Motor neuron (in vitro differentiated cells): ENCODE data around the gene GTF2IRD1. TPM values are rescaled to one million over a fixed set of nuclear protein-coding genes. Genes with fewer than 3 reads are reported as not detected.
"Not testable (repeated sequence)": the region's sequence is repeated elsewhere in the genome, so short reads cannot be mapped to it uniquely, and the experiment has no call there.

Experiments
- ATAC-seq, 8 experiments: fragments of 200-7000 bp; cut with Tn5 transposase; replicated peaks in 6 of 8; 2 replicates each; pipeline ENCODE4 v1.8.0; 2021; ENCODE audit warnings: mild to moderate bottlenecking in 8 of 8, moderate library complexity in 8 of 8
- H3K27ac ChIP-seq, 2 donors: fragments of 250-450 bp; sonication (Bioruptor Pico); 2 replicates each; pipeline ENCODE4 v1.9.0; 2021; ENCODE audit warnings: antibody characterized with exemption in 2 of 2, mild to moderate bottlenecking in 2 of 2, moderate library complexity in 1 of 2
- H3K4me1 ChIP-seq, 2 donors: fragments of 250-450 bp; sonication (Bioruptor Pico); replicated peaks in 1 of 2; 2 replicates each; pipeline ENCODE4 v1.6.1; 2021; ENCODE audit warnings: antibody characterized with exemption in 2 of 2, mild to moderate bottlenecking in 2 of 2, moderate library complexity in 1 of 2
- H3K4me3 ChIP-seq, 5 donors: fragments of 250-450 bp; sonication (Bioruptor Pico); 2 replicates each; pipeline ENCODE4 v1.9.0; 2021; ENCODE audit warnings: antibody characterized with exemption in 5 of 5, mild to moderate bottlenecking in 5 of 5, moderate library complexity in 4 of 5
- WGBS, 10 experiments: fragments of 450-650 bp; shearing (Covaris generic); methylation state at CpG; one replicate each; pipeline ENCODE4 v1.0.0; 2022; 5-methylcytosine and 5-hydroxymethylcytosine counted together
- in situ Hi-C, 9 experiments: fragments of 400-800 bp; cut with MboI; loops; one replicate each; pipeline ENCODE4 v1.15.0; 2021; ENCODE audit warnings: low sequenced_read_pairs in 9 of 9, low pct_unique_long_range_greater_than_20kb in 2 of 9; ENCODE audit not compliant: unreplicated experiment in 9 of 9
- total RNA-seq, 8 experiments: library from RNA; unstranded; fragments of 300-600 nt; gene quantifications; 2 replicates each; pipeline versions ENCODE4 v1.2.3 to v1.2.4, GENCODE V29; 2022

GTF2IRD1 gene
- total RNA-seq, 8 experiments from 2014 or later, result 6.7 to 35.0 (median 24.3) TPM

DNA sequence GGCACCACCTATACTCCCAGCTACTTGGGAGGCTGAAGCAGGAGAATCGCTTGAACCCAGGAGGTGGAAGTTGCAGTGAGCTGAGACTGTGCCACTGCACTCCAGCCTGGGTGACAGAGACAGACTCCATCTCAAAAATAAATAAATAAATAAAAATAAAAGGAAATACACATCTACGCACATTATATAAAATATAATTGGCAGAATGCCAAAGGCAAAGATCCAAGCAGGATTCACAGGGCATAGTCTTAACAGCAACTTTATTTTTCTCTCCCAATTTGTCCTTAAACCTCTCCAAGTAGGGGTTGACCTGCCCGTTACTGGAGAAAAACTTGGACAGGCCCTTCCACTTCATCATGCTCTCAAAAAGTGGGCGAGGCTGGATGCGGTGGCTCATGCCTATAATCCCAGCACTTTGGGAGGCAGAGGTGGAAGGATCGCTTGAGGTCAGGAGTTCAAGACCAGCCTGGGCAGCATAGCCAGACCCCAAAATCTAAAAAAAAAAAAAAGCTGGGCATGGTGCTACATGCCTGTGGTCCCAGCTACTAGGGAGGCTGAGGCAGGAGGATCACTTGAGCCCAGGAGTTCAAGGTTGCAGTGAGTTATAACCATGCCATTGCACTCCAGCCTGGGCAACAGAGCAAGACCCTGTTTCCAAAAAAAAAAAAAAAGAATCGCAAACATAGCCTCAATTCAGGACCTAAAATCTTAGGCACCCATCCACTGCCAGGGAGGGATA lies 38.9 kb upstream of the GTF2IRD1 start:
- not testable (repeated sequence) for H3K4me1 ChIP-seq, H3K4me3 ChIP-seq, ATAC-seq, H3K27ac ChIP-seq
- WGBS, 10 experiments, result 50 to 100% (median 95%) methylated on average over 1 to 7 of the region's 7 CpGs; no CpG with 5 or more reads in 6 of the 10 experiments
- in situ Hi-C loops, result loop anchor here in 4 of 9 experiments (10.0 to 25.0 kb wide), 4 partner anchors 148 to 623 kb away; no protein-coding TSS in a partner anchor

DNA sequence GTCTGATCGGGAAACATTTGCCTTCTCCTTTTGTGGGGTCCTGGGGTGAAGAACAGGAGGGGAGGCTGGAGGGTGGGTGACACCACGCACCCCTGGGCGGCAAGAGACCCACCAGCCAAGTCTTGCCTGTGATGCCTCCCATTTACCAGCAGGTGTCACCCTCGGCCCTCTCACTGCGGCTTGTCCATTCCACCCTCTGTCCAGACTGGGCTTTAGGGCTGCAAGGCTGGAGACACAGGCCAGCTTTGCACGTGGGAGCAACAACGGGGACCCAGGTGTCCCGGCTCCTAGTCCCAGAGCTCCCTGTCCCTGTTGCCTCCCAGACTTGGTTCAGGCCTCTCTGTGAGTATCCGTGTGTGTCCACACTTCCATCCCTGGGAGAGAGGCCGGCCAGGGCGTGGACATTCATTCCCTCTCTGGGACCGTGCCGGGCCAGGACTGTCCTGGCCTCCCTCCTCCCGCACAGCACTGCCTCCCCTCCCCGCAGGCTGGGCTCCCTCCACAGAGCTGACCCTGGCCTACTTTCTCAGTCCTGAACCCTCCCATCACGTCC lies 36.2 kb upstream of the GTF2IRD1 start:
- in situ Hi-C loops, result loop anchor here in 4 of 9 experiments (10.0 to 25.0 kb wide), 4 partner anchors 145 to 620 kb away; no protein-coding TSS in a partner anchor
- 0 to 14% (median 0%) methylated on average over 1 to 8 of the region's 16 CpGs; no CpG with 5 or more reads in 7 of the 10 experiments for WGBS, 10 experiments
- Histone ChIP-seq H3K27ac (no peak overlapping the region), H3K4me1 (no peaks in the 10 kb centered on the region), H3K4me3 (no peak overlapping the region)
- ATAC-seq, result peak; percentile 90 to 98 (median 94)

GRCh38 chr7:74418076-74418475 lies 35.6 kb upstream of the GTF2IRD1 start:
- Histone ChIP-seq H3K4me3 (no peak overlapping the region), H3K27ac (no peak overlapping the region), H3K4me1 (no peaks in the 10 kb centered on the region)
- peak in 2 of 8 experiments; percentile 4 for ATAC-seq
- in situ Hi-C loops, result loop anchor here in 4 of 9 experiments (10.0 to 25.0 kb wide), 4 partner anchors 144 to 619 kb away; no protein-coding TSS in a partner anchor
- 83% methylated on average over 4 of the region's 8 CpGs; no CpG with 5 or more reads in 9 of the 10 experiments for WGBS, 10 experiments

DNA sequence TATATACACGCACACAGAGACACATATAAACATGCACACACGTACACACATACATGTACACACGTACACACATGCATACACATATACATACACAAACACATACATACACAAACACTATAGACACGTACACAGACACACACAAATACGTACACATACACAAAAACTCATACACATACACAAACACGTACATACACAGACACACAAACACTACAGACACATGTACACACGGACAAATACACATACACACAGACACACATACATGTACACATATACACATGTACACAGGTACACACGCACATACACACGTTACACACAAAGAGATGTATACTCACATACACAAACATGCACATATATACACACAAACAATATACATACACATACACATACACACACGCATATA lies 35.2 kb upstream of the GTF2IRD1 start:
- H3K27ac ChIP-seq, result no peak overlapping the region
- in situ Hi-C loops, result loop anchor here in 4 of 9 experiments (10.0 to 25.0 kb wide), 4 partner anchors 144 to 619 kb away; no protein-coding TSS in a partner anchor
- WGBS, 10 experiments, result 34 to 100% (median 80%) methylated on average over 1 to 7 of the region's 10 CpGs; no CpG with 5 or more reads in 1 of the 10 experiments
- no peak for ATAC-seq
- H3K4me1 ChIP-seq, result no peaks in the 10 kb centered on the region
- H3K4me3 ChIP-seq, result no peak overlapping the region

- not testable (repeated sequence) for ATAC-seq, H3K4me1 ChIP-seq, H3K27ac ChIP-seq, H3K4me3 ChIP-seq
- 0 to 100% (median 91%) methylated on average over 1 to 3 of the region's 4 CpGs; no CpG with 5 or more reads in 2 of the 10 experiments for WGBS, 10 experiments
- in situ Hi-C loops, result loop anchor here in 4 of 9 experiments (10.0 to 25.0 kb wide), 4 partner anchors 143 to 618 kb away; no protein-coding TSS in a partner anchor
Measured at GRCh38 chr7:74419232-74419631, 34.5 kb upstream of the GTF2IRD1 start.

GRCh38 chr7:74420006-74420405 lies 33.7 kb upstream of the GTF2IRD1 start:
- H3K4me3 ChIP-seq, result no peak overlapping the region
- 60 to 100% (median 97%) methylated on average over 1 to 4 of the region's 4 CpGs; no CpG with 5 or more reads in 1 of the 10 experiments for WGBS, 10 experiments
- in situ Hi-C loops, result loop anchor here in 3 of 9 experiments (25.0 kb wide), 3 partner anchors 142 to 617 kb away; no protein-coding TSS in a partner anchor
- no peak overlapping the region for H3K27ac ChIP-seq
- ATAC-seq, result no peak
- H3K4me1 ChIP-seq, result no peaks in the 10 kb centered on the region

GRCh38 chr7:74424291-74424880 lies 29.3 kb upstream of the GTF2IRD1 start:
- in situ Hi-C loops, result loop anchor here in 3 of 9 experiments (25.0 kb wide), 3 partner anchors 138 to 613 kb away; no protein-coding TSS in a partner anchor
- Histone ChIP-seq H3K27ac (no peak overlapping the region), H3K4me3 (no peak overlapping the region), H3K4me1 (peaks cover 5% of the 10 kb centered on the region in 2 donors)
- 65 to 100% (median 82%) methylated on average over 2 to 7 of the region's 10 CpGs; no CpG with 5 or more reads in 5 of the 10 experiments for WGBS, 10 experiments
- ATAC-seq, result no peak

- peak in 5 of 8 experiments; percentile 61 to 78 (median 73) for ATAC-seq
- in situ Hi-C loops, result loop anchor here in 2 of 9 experiments (25.0 kb wide), 1 partner anchor 134 kb away; no protein-coding TSS in a partner anchor
Measured at GRCh38 chr7:74428023-74428422, 25.7 kb upstream of the GTF2IRD1 start.

GRCh38 chr7:74429153-74429747 lies 24.5 kb upstream of the GTF2IRD1 start:
- WGBS, 10 experiments, result 0 to 80% (median 48%) methylated on average over 1 to 9 of the region's 17 CpGs; no CpG with 5 or more reads in 2 of the 10 experiments
- Histone ChIP-seq H3K4me1 (peaks cover 6 to 11% of the 10 kb centered on the region in 2 donors), H3K27ac (no peak overlapping the region), H3K4me3 (no peak overlapping the region)
- in situ Hi-C loops, result loop anchor here in 2 of 9 experiments (25.0 kb wide), 1 partner anchor 133 kb away; no protein-coding TSS in a partner anchor
- peak in 5 of 8 experiments; percentile 26 to 72 (median 56) for ATAC-seq

More at GRCh38 chr7:74428023-74428422, 25.7 kb upstream of the GTF2IRD1 start:
- peaks cover 6 to 11% of the 10 kb centered on the region in 2 donors for H3K4me1 ChIP-seq
- WGBS, 10 experiments, result 55 to 76% (median 65%) methylated on average over 1 to 4 of the region's 4 CpGs; no CpG with 5 or more reads in 5 of the 10 experiments
- H3K27ac ChIP-seq, result no peak overlapping the region
- H3K4me3 ChIP-seq, result no peak overlapping the region

DNA sequence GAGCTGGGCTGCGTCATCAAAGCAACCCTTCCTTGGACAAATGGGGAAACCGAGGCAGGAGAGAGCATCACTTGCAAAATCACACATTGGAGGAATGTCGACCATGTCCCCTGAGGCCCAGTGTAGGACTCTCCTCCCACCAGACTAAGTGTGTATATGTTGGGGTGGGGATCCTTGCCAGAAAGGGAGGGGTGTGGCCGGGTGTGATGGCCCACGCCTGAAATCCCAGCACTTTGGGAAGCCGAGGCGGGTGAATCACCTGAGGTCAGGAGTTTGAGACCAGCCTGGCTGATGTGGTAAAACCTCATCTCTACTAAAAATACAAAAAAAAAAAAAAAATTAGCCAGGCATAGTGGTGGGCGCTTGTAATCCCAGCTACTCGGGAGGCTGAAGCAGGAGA lies 23.3 kb upstream of the GTF2IRD1 start:
- H3K4me1 ChIP-seq, result peaks cover 6 to 11% of the 10 kb centered on the region in 2 donors
- WGBS, 10 experiments, result 50 to 80% (median 78%) methylated on average over 1 to 6 of the region's 9 CpGs; no CpG with 5 or more reads in 7 of the 10 experiments
- H3K4me3 ChIP-seq, H3K27ac ChIP-seq, ATAC-seq: not testable (repeated sequence)
- in situ Hi-C loops, result loop anchor here in 2 of 9 experiments (25.0 kb wide), 1 partner anchor 132 kb away; no protein-coding TSS in a partner anchor

- Histone ChIP-seq H3K4me1 (peaks cover 6 to 11% of the 10 kb centered on the region in 2 donors), H3K27ac (no peak overlapping the region), H3K4me3 (no peak overlapping the region)
- in situ Hi-C loops, result loop anchor here in 2 of 9 experiments (25.0 kb wide), 1 partner anchor 131 kb away; no protein-coding TSS in a partner anchor
- peak in 5 of 8 experiments; percentile 33 to 59 (median 52) for ATAC-seq
- 59 to 94% (median 76%) methylated on average over 1 to 3 of the region's 12 CpGs; no CpG with 5 or more reads in 6 of the 10 experiments for WGBS, 10 experiments
Measured at GRCh38 chr7:74430961-74431466, 22.7 kb upstream of the GTF2IRD1 start.

GRCh38 chr7:74437291-74437571 lies 16.5 kb upstream of the GTF2IRD1 start:
- H3K4me3 ChIP-seq, H3K27ac ChIP-seq, ATAC-seq, H3K4me1 ChIP-seq: not testable (repeated sequence)
- in situ Hi-C loops, result loop anchor here in 2 of 9 experiments (25.0 kb wide), 1 partner anchor 125 kb away; no protein-coding TSS in a partner anchor
- WGBS, 10 experiments, result 100% methylated on average over 1 of the region's 1 CpG; no CpG with 5 or more reads in 9 of the 10 experiments
